GM03348 (cell line): ENCODE results near the gene RNF31.
"Not testable (repeated sequence)": the region's sequence is repeated elsewhere in the genome, so short reads cannot be mapped to it uniquely, and the experiment has no call there.

ENCODE experiments used
- DNase-seq: peaks from one replicate; pipeline ENCODE4 v3.0.0; 2012; ENCODE audit warnings: low spot score

RNF31 gene

GRCh38 chr14:24202538-24202937, 55.2 kb downstream of the RNF31 start:
- not testable (repeated sequence) for DNase-seq

GRCh38 chr14:24203249-24203886, 56.1 kb downstream of the RNF31 start:
- not testable (repeated sequence) for DNase-seq

GRCh38 chr14:24204163-24205146, 57.2 kb downstream of the RNF31 start:
- no peak for DNase-seq

GRCh38 chr14:24206260-24207103, 59.2 kb downstream of the RNF31 start:
- no peak for DNase-seq

- DNase-seq, result no peak
These were observed 59.8 kb downstream of the RNF31 start for GRCh38 chr14:24207104-24207551.

GRCh38 chr14:24207625-24208024, 60.3 kb downstream of the RNF31 start:
- DNase-seq, result no peak
